ENCODE data around the gene GAL3ST1.

Gene GAL3ST1

GRCh38 chr22:30521368-30522156 lies 52.9 kb downstream of the GAL3ST1 start:
- Histone ChIP-seq H3K4me3 (no peak overlapping the region), H3K4me1 (no peaks in the 10 kb centered on the region), H3K9me3 (no peaks in the 10 kb centered on the region), H3K27me3 (peaks cover 0 to 32% of the 10 kb centered on the region in 2 donors), H3K36me3 (no peaks in the 10 kb centered on the region), H3K27ac (no peak overlapping the region)
- intact Hi-C loops (cut with DNase I; ENCODE audit: low total_unique reads): no loop called here
- no peak for DNase-seq
- TF ChIP-seq, protein P1, sequence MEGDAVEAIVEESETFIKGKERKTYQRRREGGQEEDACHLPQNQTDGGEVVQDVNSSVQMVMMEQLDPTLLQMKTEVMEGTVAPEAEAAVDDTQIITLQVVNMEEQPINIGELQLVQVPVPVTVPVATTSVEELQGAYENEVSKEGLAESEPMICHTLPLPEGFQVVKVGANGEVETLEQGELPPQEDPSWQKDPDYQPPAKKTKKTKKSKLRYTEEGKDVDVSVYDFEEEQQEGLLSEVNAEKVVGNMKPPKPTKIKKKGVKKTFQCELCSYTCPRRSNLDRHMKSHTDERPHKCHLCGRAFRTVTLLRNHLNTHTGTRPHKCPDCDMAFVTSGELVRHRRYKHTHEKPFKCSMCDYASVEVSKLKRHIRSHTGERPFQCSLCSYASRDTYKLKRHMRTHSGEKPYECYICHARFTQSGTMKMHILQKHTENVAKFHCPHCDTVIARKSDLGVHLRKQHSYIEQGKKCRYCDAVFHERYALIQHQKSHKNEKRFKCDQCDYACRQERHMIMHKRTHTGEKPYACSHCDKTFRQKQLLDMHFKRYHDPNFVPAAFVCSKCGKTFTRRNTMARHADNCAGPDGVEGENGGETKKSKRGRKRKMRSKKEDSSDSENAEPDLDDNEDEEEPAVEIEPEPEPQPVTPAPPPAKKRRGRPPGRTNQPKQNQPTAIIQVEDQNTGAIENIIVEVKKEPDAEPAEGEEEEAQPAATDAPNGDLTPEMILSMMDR (IDR thresholded peaks at IDR 0.05): no peak

GRCh38 chr22:30519842-30520425 lies 54.5 kb downstream of the GAL3ST1 start:
- Histone ChIP-seq H3K4me3 (no peak overlapping the region), H3K9me3 (no peaks in the 10 kb centered on the region), H3K4me1 (no peaks in the 10 kb centered on the region), H3K36me3 (no peaks in the 10 kb centered on the region), H3K27ac (no peak overlapping the region), H3K27me3 (peaks cover 0 to 23% of the 10 kb centered on the region in 2 donors)
- intact Hi-C loops (cut with DNase I; ENCODE audit: low total_unique reads): no loop called here
- no peak for DNase-seq
- TF ChIP-seq, protein P1 (IDR thresholded peaks at IDR 0.05): no peak

- no peak for DNase-seq
- no peaks in the 10 kb centered on the region for H3K9me3 ChIP-seq
These were observed 57.7 kb downstream of the GAL3ST1 start for GRCh38 chr22:30516731-30517130.

DNA sequence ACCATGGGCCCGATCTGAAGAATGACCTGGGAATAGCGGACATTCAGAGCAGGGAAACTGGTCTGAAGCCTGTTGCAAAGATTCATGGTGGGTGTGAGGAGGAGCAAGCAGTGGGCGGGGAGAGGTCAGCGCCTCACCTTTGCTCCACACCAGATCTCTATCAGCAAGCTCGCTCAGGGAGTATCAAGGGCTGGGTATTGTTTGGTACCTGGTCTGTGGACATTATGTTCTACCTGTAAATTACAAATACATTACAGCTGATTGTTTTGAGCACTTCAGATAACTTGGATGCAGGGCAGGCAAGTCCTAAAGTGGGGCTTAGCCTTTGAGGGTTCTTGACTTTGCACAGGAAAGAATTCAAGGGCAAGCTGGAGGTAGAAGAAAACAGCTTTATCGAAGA lies 58.2 kb downstream of the GAL3ST1 start:
- Histone ChIP-seq H3K4me3 (no peak overlapping the region), H3K27ac (no peak overlapping the region), H3K36me3 (no peaks in the 10 kb centered on the region), H3K4me1 (no peaks in the 10 kb centered on the region), H3K27me3 (peaks cover 0 to 18% of the 10 kb centered on the region in 2 donors), H3K9me3 (no peaks in the 10 kb centered on the region)
- intact Hi-C loops (cut with DNase I; ENCODE audit: low total_unique reads): no loop called here
- TF ChIP-seq, protein P1 (IDR thresholded peaks at IDR 0.05): no peak
- DNase-seq: no peak

More at GRCh38 chr22:30516731-30517130, 57.7 kb downstream of the GAL3ST1 start:
- H3K4me1 ChIP-seq: no peaks in the 10 kb centered on the region
- H3K36me3 ChIP-seq: no peaks in the 10 kb centered on the region
- H3K27ac ChIP-seq: no peak overlapping the region
- TF ChIP-seq, protein P1 (IDR thresholded peaks at IDR 0.05): no peak
- H3K27me3 ChIP-seq: peaks cover 0 to 20% of the 10 kb centered on the region in 2 donors
- no peak overlapping the region for H3K4me3 ChIP-seq
- intact Hi-C loops (cut with DNase I; ENCODE audit: low total_unique reads): no loop called here

- TF ChIP-seq, protein P1 (IDR thresholded peaks at IDR 0.05): no peak
- DNase-seq: no peak
- H3K9me3 ChIP-seq: no peaks in the 10 kb centered on the region
- no peaks in the 10 kb centered on the region for H3K36me3 ChIP-seq
- H3K27ac ChIP-seq: no peak overlapping the region
- intact Hi-C loops (cut with DNase I; ENCODE audit: low total_unique reads): no loop called here
- H3K4me3 ChIP-seq: no peak overlapping the region
- H3K4me1 ChIP-seq: no peaks in the 10 kb centered on the region
- H3K27me3 ChIP-seq: peaks cover 0 to 6% of the 10 kb centered on the region in 2 donors
These were observed 60.2 kb downstream of the GAL3ST1 start for GRCh38 chr22:30514252-30514651.

Measured in tibial artery (tissue), 4 donors.